Psoas muscle (tissue), 8 donors: ENCODE data around the gene STXBP1. TPM values are rescaled to one million over a fixed set of nuclear protein-coding genes. Genes with fewer than 3 reads are reported as not detected.

ENCODE experiments used
- ATAC-seq, 4 donors: fragments of 200-7000 bp; cut with Tn5 transposase; one replicate each; pipeline ENCODE4 v1.9.1; 2020; ENCODE audit warnings: moderate library complexity in 3 of 4, mild to moderate bottlenecking in 2 of 4
- DNase-seq, 2 donors: peaks; one replicate each; pipeline ENCODE4 v3.0.0-alpha.2; 2020
- H3K27ac ChIP-seq: fragments of 200-600 bp; one replicate; pipeline ENCODE4 v1.8.0; 2022
- H3K27me3 ChIP-seq, 3 donors: fragments of 200-600 bp in 1 of 3; one replicate each; pipeline versions ENCODE4 v1.6.1 to v1.8.0; 2013 to 2022; ENCODE audit warnings: low read length in 2 of 3, mild to moderate bottlenecking in 2 of 3, moderate library complexity in 1 of 3; ENCODE audit not compliant: insufficient read depth in 3 of 3
- H3K36me3 ChIP-seq, 2 donors: fragments of 200-600 bp in 1 of 2; one replicate each; pipeline versions ENCODE4 v1.6.1 to v1.8.0; 2013 to 2022; ENCODE audit warnings: low read depth in 1 of 2, mild to moderate bottlenecking in 1 of 2, moderate library complexity in 1 of 2; ENCODE audit not compliant: insufficient read depth in 1 of 2
- H3K4me1 ChIP-seq: fragments of 200-600 bp; one replicate; pipeline ENCODE4 v1.8.0; 2022
- H3K4me3 ChIP-seq: fragments of 200-600 bp; one replicate; pipeline ENCODE4 v1.8.0; 2022; ENCODE audit warnings: mild to moderate bottlenecking
- H3K9me3 ChIP-seq: fragments of 200-600 bp; one replicate; pipeline ENCODE4 v1.8.0; 2022
- WGBS, 3 donors: extraction: QIAGEN DNeasy Blood & Tissue Kit; methylation state at CpG; one replicate each; pipeline versions ENCODE4 v1.1.6 to v1.1.7; 2013; 5-methylcytosine and 5-hydroxymethylcytosine counted together
- intact Hi-C, 2 donors: fragments of 100-400 bp; cut with DNase I; formaldehyde crosslinking; loops; one replicate each; pipeline versions ENCODE4 v1.11.0 to v1.14.2; 2022
- polyA plus RNA-seq, 3 donors: library from polyadenylated mRNA; stranded (reverse); fragments of 200-250 nt; gene quantifications; one replicate each; pipeline ENCODE4 v1.2.3, GENCODE V29; 2013
- total RNA-seq, 4 donors: library from RNA; stranded (reverse); fragmentation: NEBNext Ultra II Directional in 2 of 4; extraction: Animal tissue kit (Norgen Biotek cat#: 25700) in 2 of 4; gene quantifications; one replicate each; pipeline versions ENCODE4 v1.2.1 to v1.2.4, GENCODE V29; 2021 to 2023
- TF ChIP-seq, protein P1 (sequence below): fragments of 200-600 bp; IDR thresholded peaks from one replicate; pipeline ENCODE4 v1.8.0; 2022; ENCODE audit warnings: antibody characterized with exemption
- donor health status: healthy with polysubstance abuse.
- donor health status: DM: no; HTN: no; CAD: no; lungs with moderate emphysema.
- donor health status: Bipolar disorder and iron deficiency.
- donor health status: healthy.
- donor health status: DM: yes; HTN: yes; CAD: no.
- donor health status: DM: no; HTN: no; CAD: no.
- donor health status: DM: no; HTN: no; CAD: no.
- donor health status: DM: yes; HTN: yes; CAD: no.

Gene STXBP1
- total and polyA plus RNA-seq, 7 donors, result 2.8 to 12.3 (median 6.7) TPM

GRCh38 chr9:127644943-127645342 lies 32.9 kb downstream of the STXBP1 start:
- DNase-seq, result no peak
- H3K36me3 ChIP-seq, result no peaks in the 10 kb centered on the region
- no peaks in the 10 kb centered on the region for H3K27me3 ChIP-seq
- no peaks in the 10 kb centered on the region for H3K9me3 ChIP-seq
- no peak for ATAC-seq
- intact Hi-C loops, result no loop called here
- peaks cover 6% of the 10 kb centered on the region for H3K4me1 ChIP-seq
- TF ChIP-seq, protein P1, sequence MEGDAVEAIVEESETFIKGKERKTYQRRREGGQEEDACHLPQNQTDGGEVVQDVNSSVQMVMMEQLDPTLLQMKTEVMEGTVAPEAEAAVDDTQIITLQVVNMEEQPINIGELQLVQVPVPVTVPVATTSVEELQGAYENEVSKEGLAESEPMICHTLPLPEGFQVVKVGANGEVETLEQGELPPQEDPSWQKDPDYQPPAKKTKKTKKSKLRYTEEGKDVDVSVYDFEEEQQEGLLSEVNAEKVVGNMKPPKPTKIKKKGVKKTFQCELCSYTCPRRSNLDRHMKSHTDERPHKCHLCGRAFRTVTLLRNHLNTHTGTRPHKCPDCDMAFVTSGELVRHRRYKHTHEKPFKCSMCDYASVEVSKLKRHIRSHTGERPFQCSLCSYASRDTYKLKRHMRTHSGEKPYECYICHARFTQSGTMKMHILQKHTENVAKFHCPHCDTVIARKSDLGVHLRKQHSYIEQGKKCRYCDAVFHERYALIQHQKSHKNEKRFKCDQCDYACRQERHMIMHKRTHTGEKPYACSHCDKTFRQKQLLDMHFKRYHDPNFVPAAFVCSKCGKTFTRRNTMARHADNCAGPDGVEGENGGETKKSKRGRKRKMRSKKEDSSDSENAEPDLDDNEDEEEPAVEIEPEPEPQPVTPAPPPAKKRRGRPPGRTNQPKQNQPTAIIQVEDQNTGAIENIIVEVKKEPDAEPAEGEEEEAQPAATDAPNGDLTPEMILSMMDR, result no peak
- H3K4me3 ChIP-seq, result no peak overlapping the region
- H3K27ac ChIP-seq, result no peak overlapping the region
- WGBS, 3 donors, result 43 to 52% (median 49%) methylated on average over 4 of the region's 4 CpGs

DNA sequence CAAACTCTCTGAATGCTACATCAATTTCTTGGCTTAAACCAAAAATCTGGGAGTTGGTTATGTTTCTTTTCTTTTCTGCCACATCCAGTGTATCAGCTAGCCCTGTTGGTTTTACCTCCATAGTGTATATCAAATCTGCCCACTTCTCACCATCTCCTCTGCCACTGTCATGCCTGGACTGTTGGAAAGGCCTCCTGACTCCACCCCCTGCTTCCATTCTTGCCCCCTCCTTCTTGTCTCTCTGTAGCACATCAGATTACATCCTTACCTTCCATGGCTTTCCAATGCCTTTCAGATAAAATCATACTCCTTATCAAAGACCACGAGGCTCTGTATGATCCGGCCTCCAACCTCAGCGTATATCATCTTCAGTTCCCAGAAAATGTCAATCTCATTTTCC lies 35.4 kb downstream of the STXBP1 start:
- Histone ChIP-seq H3K36me3 (peaks cover 0 to 5% of the 10 kb centered on the region in 2 donors), H3K27ac (no peak overlapping the region), H3K4me3 (no peak overlapping the region), H3K9me3 (no peaks in the 10 kb centered on the region), H3K4me1 (peaks cover 6% of the 10 kb centered on the region), H3K27me3 (no peaks in the 10 kb centered on the region)
- whole genome bisulfite sequencing, 3 donors, result 78 to 97% (median 78%) methylated on average over 3 of the region's 3 CpGs
- DNase-seq (no peak), ATAC-seq (no peak)
- intact Hi-C loops, result no loop called here
- TF ChIP-seq, protein P1, result no peak

DNA sequence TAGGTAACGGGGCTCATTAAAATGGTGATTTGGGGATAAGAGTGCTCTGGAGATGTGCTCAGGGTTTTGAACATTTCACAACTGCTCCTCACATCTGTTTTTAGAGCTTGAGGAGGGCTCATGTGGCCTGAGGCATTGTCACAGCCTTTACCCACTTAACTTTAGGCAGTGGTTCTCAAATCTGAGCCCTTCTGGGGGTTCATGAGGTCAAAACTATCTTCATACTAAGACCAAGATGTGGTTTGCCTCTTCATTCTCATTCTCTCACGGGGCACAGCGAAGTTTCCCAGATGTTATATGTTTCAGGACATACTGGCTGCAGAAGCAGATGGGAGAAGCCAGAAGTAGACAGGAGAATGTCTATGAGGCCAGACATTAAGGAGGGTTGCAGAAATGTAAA lies 38.4 kb downstream of the STXBP1 start:
- Histone ChIP-seq H3K27me3 (no peaks in the 10 kb centered on the region), H3K36me3 (peaks cover 0 to 27% of the 10 kb centered on the region in 2 donors), H3K4me3 (no peak overlapping the region), H3K27ac (no peak overlapping the region), H3K4me1 (no peaks in the 10 kb centered on the region), H3K9me3 (no peaks in the 10 kb centered on the region)
- TF ChIP-seq, protein P1, result no peak
- DNase-seq (no peak), ATAC-seq (no peak)
- intact Hi-C loops, result no loop called here
- 77 to 96% (median 86%) methylated on average over 3 of the region's 3 CpGs for WGBS, 3 donors

- intact Hi-C loops, result no loop called here
Measured at GRCh38 chr9:127651697-127652610, 39.9 kb downstream of the STXBP1 start.

More at GRCh38 chr9:127651697-127652610, 39.9 kb downstream of the STXBP1 start:
- no peak for DNase-seq
- Histone ChIP-seq H3K4me1 (no peaks in the 10 kb centered on the region), H3K4me3 (no peak overlapping the region), H3K36me3 (peaks cover 0 to 32% of the 10 kb centered on the region in 2 donors), H3K9me3 (no peaks in the 10 kb centered on the region), H3K27me3 (no peaks in the 10 kb centered on the region), H3K27ac (no peak overlapping the region)
- TF ChIP-seq, protein P1, result no peak
- no peak for ATAC-seq
- 77 to 92% (median 88%) methylated on average over 9 of the region's 9 CpGs for WGBS, 3 donors
